ENCODE data around the gene ACOX3.

ACOX3 gene

GRCh38 chr4:8385106-8385505 is 55.4 kb downstream of the ACOX3 start:
- no peak for DNase-seq

- DNase-seq = no peak
Measured at GRCh38 chr4:8384397-8385060, 56.0 kb downstream of the ACOX3 start.

- DNase-seq = no peak
Measured at GRCh38 chr4:8383451-8384160, 56.9 kb downstream of the ACOX3 start.

- DNase-seq = no peak
Measured at GRCh38 chr4:8383016-8383415, 57.5 kb downstream of the ACOX3 start.

- no peak for DNase-seq
Measured at GRCh38 chr4:8381814-8382581, 58.5 kb downstream of the ACOX3 start.

- DNase-seq = no peak
Measured at GRCh38 chr4:8380511-8381415, 59.8 kb downstream of the ACOX3 start.

- DNase-seq = no peak
Measured at GRCh38 chr4:8379771-8380170, 60.8 kb downstream of the ACOX3 start.

- no peak for DNase-seq
Measured at GRCh38 chr4:8379281-8379680, 61.2 kb downstream of the ACOX3 start.

GRCh38 chr4:8378776-8379175 is 61.7 kb downstream of the ACOX3 start:
- no peak for DNase-seq

- DNase-seq = no peak
Measured at GRCh38 chr4:8378101-8378724, 62.3 kb downstream of the ACOX3 start.

GRCh38 chr4:8377103-8378075 is 63.1 kb downstream of the ACOX3 start:
- DNase-seq = no peak

GRCh38 chr4:8376361-8377102 is 64.0 kb downstream of the ACOX3 start:
- no peak for DNase-seq

- no peak for DNase-seq
Measured at GRCh38 chr4:8374851-8375649, 65.5 kb downstream of the ACOX3 start.

- DNase-seq = no peak
Measured at GRCh38 chr4:8373973-8374545, 66.5 kb downstream of the ACOX3 start.

GRCh38 chr4:8373270-8373972 is 67.1 kb downstream of the ACOX3 start:
- no peak for DNase-seq

- DNase-seq = no peak
Measured at GRCh38 chr4:8372506-8372905, 68.0 kb downstream of the ACOX3 start.

GRCh38 chr4:8371596-8371995 is 68.9 kb downstream of the ACOX3 start:
- no peak for DNase-seq

- no peak for DNase-seq
Measured at GRCh38 chr4:8370835-8371595, 69.5 kb downstream of the ACOX3 start.
